ENCODE measurements around the gene ECE2. TPM values are rescaled to one million over a fixed set of nuclear protein-coding genes. Genes with fewer than 3 reads are reported as not detected.

ECE2 gene
- polyA plus RNA-seq, 1 donor from 2014 or later, result 0.22 TPM

GRCh38 chr3:184315543-184315867 lies 39.7 kb downstream of the ECE2 start:
- H2AFZ ChIP-seq (ENCODE audit: low read depth, low read length), result no peak overlapping the region

GRCh38 chr3:184315871-184316661 lies 40.2 kb downstream of the ECE2 start:
- peak overlapping the region; percentile 81 for H3K9ac ChIP-seq (ENCODE audit: low read length)
- H3K36me3 ChIP-seq (ENCODE audit: insufficient read depth, low read length), result no peaks in the 10 kb centered on the region
- no peaks in the 10 kb centered on the region for H3K27me3 ChIP-seq (ENCODE audit: insufficient read depth, low read depth, low read length)
- H3K27ac ChIP-seq (ENCODE audit: low read length), result no peak overlapping the region
- peaks cover 35% of the 10 kb centered on the region for H3K79me2 ChIP-seq (replicated peaks; ENCODE audit: insufficient read depth, low read length)
- H3F3A ChIP-seq (ENCODE audit: insufficient read depth, low read length, poor library complexity, severe bottlenecking), result no peaks in the 10 kb centered on the region
- H2AFZ ChIP-seq (ENCODE audit: low read depth, low read length), result no peak overlapping the region
- peak overlapping the region; percentile 87 for H3K4me3 ChIP-seq (ENCODE audit: low read length)
- no peaks in the 10 kb centered on the region for H4K20me1 ChIP-seq (ENCODE audit: insufficient read depth)
- H3K4me2 ChIP-seq (ENCODE audit: low read length), result no peak overlapping the region
- H3K9me3 ChIP-seq (ENCODE audit: low read length), result no peaks in the 10 kb centered on the region
- no peaks in the 10 kb centered on the region for H3K9me2 ChIP-seq (ENCODE audit: insufficient read depth, low read length)
- no peak for TF ChIP-seq EP300 (conservative IDR thresholded peaks at IDR 0.05; ENCODE audit: poor library complexity, severe bottlenecking)
- no peak for TF ChIP-seq POLR2AphosphoS5 (IDR thresholded peaks at IDR 0.05)
- TF ChIP-seq REST (IDR thresholded peaks at IDR 0.05; ENCODE audit: borderline replicate concordance), result no peak
- no peak for TF ChIP-seq TAF1 (IDR thresholded peaks at IDR 0.05; ENCODE audit: low read depth)
- TF ChIP-seq MXI1 (conservative IDR thresholded peaks at IDR 0.05; ENCODE audit: poor library complexity, severe bottlenecking), result no peak

More at GRCh38 chr3:184315543-184315867, 39.7 kb downstream of the ECE2 start:
- no peaks in the 10 kb centered on the region for H3K9me3 ChIP-seq (ENCODE audit: low read length)
- no peaks in the 10 kb centered on the region for H3K9me2 ChIP-seq (ENCODE audit: insufficient read depth, low read length)
- H3K4me2 ChIP-seq (ENCODE audit: low read length), result peak overlapping the region; percentile 89
- peak overlapping the region; percentile 62 for H3K27ac ChIP-seq (ENCODE audit: low read length)
- H3K4me3 ChIP-seq (ENCODE audit: low read length), result peak overlapping the region; percentile 87
- H3K27me3 ChIP-seq (ENCODE audit: insufficient read depth, low read depth, low read length), result no peaks in the 10 kb centered on the region
- peak overlapping the region; percentile 81 for H3K9ac ChIP-seq (ENCODE audit: low read length)
- no peaks in the 10 kb centered on the region for H4K20me1 ChIP-seq (ENCODE audit: insufficient read depth)
- H3K36me3 ChIP-seq (ENCODE audit: insufficient read depth, low read length), result no peaks in the 10 kb centered on the region
- peaks cover 35% of the 10 kb centered on the region for H3K79me2 ChIP-seq (replicated peaks; ENCODE audit: insufficient read depth, low read length)
- no peak for TF ChIP-seq MXI1 (conservative IDR thresholded peaks at IDR 0.05; ENCODE audit: poor library complexity, severe bottlenecking)
- no peak for TF ChIP-seq REST (IDR thresholded peaks at IDR 0.05; ENCODE audit: borderline replicate concordance)
- no peak for TF ChIP-seq EP300 (conservative IDR thresholded peaks at IDR 0.05; ENCODE audit: poor library complexity, severe bottlenecking)
- TF ChIP-seq SMC3 (conservative IDR thresholded peaks at IDR 0.05; ENCODE audit: poor library complexity), result no peak
- no peak for TF ChIP-seq TAF1 (IDR thresholded peaks at IDR 0.05; ENCODE audit: low read depth)
- TF ChIP-seq CTCF (IDR thresholded peaks at IDR 0.05; ENCODE audit: poor library complexity, severe bottlenecking), result no peak
- no peak for TF ChIP-seq RAD21 (conservative IDR thresholded peaks at IDR 0.05)
- TF ChIP-seq POLR2AphosphoS5 (IDR thresholded peaks at IDR 0.05), result no peak
- TF ChIP-seq EZH2 (IDR thresholded peaks at IDR 0.05; ENCODE audit: borderline replicate concordance, insufficient read depth, low read length, poor library complexity, severe bottlenecking), result no peak
- no peaks in the 10 kb centered on the region for H3F3A ChIP-seq (ENCODE audit: insufficient read depth, low read length, poor library complexity, severe bottlenecking)
